Colon (tissue), 2 donors: ENCODE measurements around the gene ZBTB32.
"Not testable (repeated sequence)": the region's sequence is repeated elsewhere in the genome, so short reads cannot be mapped to it uniquely, and the experiment has no call there.

ENCODE experiments used
- FAIRE-seq: peaks from 2 replicates; lab custom pipeline; 2012; peaks lifted over from hg19 to GRCh38; lab: Jason Lieb, UNC
- donor health status: control.
- donor health status: control.

Gene ZBTB32

GRCh38 chr19:35704218-35704617 is at the start of gene ZBTB32:
ZBTB32 (plus strand) TSS chr19:35704558; CDS start chr19:35714627, 10,069 bp downstream.
- FAIRE-seq = no peak

- not testable (repeated sequence) for FAIRE-seq
These were observed 49.5 kb upstream of the ZBTB32 start for GRCh38 chr19:35654828-35655227.

- FAIRE-seq = no peak
These were observed 48.8 kb upstream of the ZBTB32 start for GRCh38 chr19:35655600-35655999.

GRCh38 chr19:35656700-35657099 is 47.7 kb upstream of the ZBTB32 start:
- no peak for FAIRE-seq

- FAIRE-seq = no peak
These were observed 46.3 kb upstream of the ZBTB32 start for GRCh38 chr19:35657904-35658700.

GRCh38 chr19:35661995-35662340 is 42.4 kb upstream of the ZBTB32 start:
- no peak for FAIRE-seq

- FAIRE-seq = no peak
These were observed 40.4 kb upstream of the ZBTB32 start for GRCh38 chr19:35663981-35664380.

- no peak for FAIRE-seq
These were observed 39.2 kb upstream of the ZBTB32 start for GRCh38 chr19:35665157-35665556.

GRCh38 chr19:35665604-35666003 is 38.8 kb upstream of the ZBTB32 start:
- FAIRE-seq = no peak

- no peak for FAIRE-seq
These were observed 38.0 kb upstream of the ZBTB32 start, which contains the start of gene UPK1A for GRCh38 chr19:35666251-35666913. UPK1A (plus strand) TSS chr19:35666517; CDS start chr19:35666813, 296 bp downstream.

- no peak for FAIRE-seq
These were observed 34.8 kb upstream of the ZBTB32 start for GRCh38 chr19:35669566-35669965.

- no peak for FAIRE-seq
These were observed 34.4 kb upstream of the ZBTB32 start for GRCh38 chr19:35669974-35670373.

- FAIRE-seq = no peak
These were observed 33.7 kb upstream of the ZBTB32 start for GRCh38 chr19:35670686-35671085.

GRCh38 chr19:35671818-35672217 is 32.5 kb upstream of the ZBTB32 start:
- FAIRE-seq = no peak

- no peak for FAIRE-seq
These were observed 31.1 kb upstream of the ZBTB32 start for GRCh38 chr19:35673121-35673804.

- FAIRE-seq = no peak
These were observed 28.7 kb upstream of the ZBTB32 start for GRCh38 chr19:35675589-35676140.

- FAIRE-seq = no peak
These were observed 14.5 kb upstream of the ZBTB32 start for GRCh38 chr19:35689836-35690235.

- not testable (repeated sequence) for FAIRE-seq
These were observed 13.3 kb upstream of the ZBTB32 start for GRCh38 chr19:35691106-35691505.

GRCh38 chr19:35692010-35692409 is 12.3 kb upstream of the ZBTB32 start:
- no peak for FAIRE-seq

- no peak for FAIRE-seq
These were observed 10.9 kb upstream of the ZBTB32 start for GRCh38 chr19:35693422-35693821.

- FAIRE-seq = no peak
These were observed 10.3 kb upstream of the ZBTB32 start for GRCh38 chr19:35693835-35694599.

- FAIRE-seq = no peak
These were observed 8.4 kb upstream of the ZBTB32 start for GRCh38 chr19:35695895-35696422.
